GM12878 (cell line): ENCODE results near the gene ZNF385A. TPM values are rescaled to one million over a fixed set of nuclear protein-coding genes. Genes with fewer than 3 reads are reported as not detected.

Source experiments
- ATAC-seq: fragments of 200-7000 bp; cut with Tn5 transposase; 3 replicates; pipeline ENCODE4 v1.9.1; 2020; ENCODE audit warnings: mild to moderate bottlenecking, moderate library complexity
- BruUV-seq: library from RNA; stranded (reverse); fragments of 400-500 nt; replicated peaks from 2 replicates; lab custom pipeline; 2021; lab: Mats Ljungman, UMichigan
- CTCF ChIA-PET: fragments of 300-600 bp; sonication (Branson Sonifier 250); formaldehyde crosslinking; extraction: SDS; loops from one replicate; lab custom pipeline; 2021; ENCODE audit warnings: inconsistent platforms; lab: Yijun Ruan, JAX
- POLR2A ChIA-PET: fragments of 350-600 bp; formaldehyde crosslinking; extraction: SDS; loops from one replicate; lab custom pipeline; 2021; ENCODE audit warnings: inconsistent platforms; lab: Charles Lee
- RAD21 ChIA-PET: fragments of 300-600 bp; sonication (Branson Sonifier 250); formaldehyde crosslinking; loops from one replicate; lab custom pipeline; 2023; ENCODE audit warnings: antibody characterized with exemption; ENCODE audit not compliant: unreplicated experiment; lab: Charles Lee
- SMC1A ChIA-PET: fragments of 300-600 bp; sonication (Branson Sonifier 250); formaldehyde crosslinking; loops from one replicate; lab custom pipeline; 2023; ENCODE audit not compliant: unreplicated experiment, uncharacterized antibody; lab: Charles Lee
- DNase-seq: peaks from one replicate; pipeline ENCODE4 v3.0.0-alpha.2; 2011; ENCODE audit warnings: low read depth, low spot score
- FAIRE-seq: peaks from 3 replicates; lab custom pipeline; 2011; peaks lifted over from hg19 to GRCh38; lab: Jason Lieb, UNC
- H2AFZ ChIP-seq: 2 replicates; pipeline ENCODE4 v1.6.0; 2011; ENCODE audit warnings: low read depth, low read length, control low read depth; ENCODE audit not compliant: control insufficient read depth
- H3K27ac ChIP-seq: 2 replicates; pipeline ENCODE4 v1.5.1; 2011; ENCODE audit warnings: control low read depth; ENCODE audit not compliant: control insufficient read depth, insufficient read depth
- H3K27me3 ChIP-seq, 2 experiments: replicated peaks in 1 of 2; 2 replicates each; pipeline versions ENCODE4 v1.6.0 to v1.6.1; 2011; ENCODE audit warnings: low read length in 1 of 2; ENCODE audit not compliant: control insufficient read depth in 2 of 2, insufficient read depth in 2 of 2
- H3K36me3 ChIP-seq, 2 experiments: 2 replicates each; pipeline ENCODE4 v1.5.1; 2011; ENCODE audit warnings: low read length in 1 of 2; ENCODE audit not compliant: control insufficient read depth in 2 of 2, insufficient read depth in 2 of 2
- H3K4me1 ChIP-seq: 2 replicates; pipeline ENCODE4 v1.6.1; 2011; ENCODE audit warnings: mild to moderate bottlenecking, low read length, moderate library complexity, mixed read lengths; ENCODE audit not compliant: control insufficient read depth, insufficient read depth
- H3K4me2 ChIP-seq: 2 replicates; pipeline ENCODE4 v1.6.0; 2011; ENCODE audit warnings: control low read depth; ENCODE audit not compliant: control insufficient read depth, insufficient read depth
- H3K4me3 ChIP-seq: fragments of 200-600 bp; sonication (generic); 2 replicates; pipeline ENCODE4 v1.5.1; 2016
- H3K79me2 ChIP-seq: 2 replicates; pipeline ENCODE4 v1.6.0; 2011; ENCODE audit warnings: low read length; ENCODE audit not compliant: control insufficient read depth, insufficient read depth
- H3K9ac ChIP-seq: 2 replicates; pipeline ENCODE4 v1.8.0; 2011; ENCODE audit warnings: low read length, control low read depth, mixed read lengths; ENCODE audit not compliant: control insufficient read depth, insufficient read depth
- H3K9me3 ChIP-seq: replicated peaks from 3 replicates; pipeline ENCODE4 v1.5.1; 2011; ENCODE audit warnings: mild to moderate bottlenecking, low read length; ENCODE audit not compliant: control insufficient read depth, insufficient read depth
- H4K20me1 ChIP-seq: 2 replicates; pipeline ENCODE4 v1.6.0; 2011; ENCODE audit not compliant: control insufficient read depth, insufficient read depth
- EED ChIP-seq: sonication (generic); IDR thresholded peaks from 2 replicates; pipeline ENCODE4 v1.6.1; 2016; ENCODE audit warnings: antibody characterized with exemption, low read depth
- EP300 ChIP-seq, 2 experiments: fragments of 150-350 bp in 1 of 2; IDR thresholded peaks; 2 replicates each; pipeline ENCODE4 v1.6.1; 2011 to 2012; ENCODE audit warnings: low read depth in 2 of 2, low read length in 2 of 2, borderline replicate concordance in 1 of 2, improper control_type of control experiment in 1 of 2, inconsistent platforms in 1 of 2; ENCODE audit not compliant: control insufficient read depth in 1 of 2
- FOS ChIP-seq: IDR thresholded peaks from 3 replicates; pipeline ENCODE4 v1.6.1; 2011; ENCODE audit warnings: borderline replicate concordance; ENCODE audit not compliant: insufficient read length; ENCODE audit errors: extremely low read depth
- JUNB ChIP-seq: IDR thresholded peaks from 2 replicates; pipeline ENCODE4 v1.6.1; 2016; ENCODE audit warnings: antibody characterized with exemption, mild to moderate bottlenecking
- KAT2A ChIP-seq: conservative IDR thresholded peaks from 2 replicates; pipeline ENCODE4 v1.6.1; 2011; ENCODE audit warnings: low read depth, low read length; ENCODE audit not compliant: control insufficient read depth
- NFYA ChIP-seq: IDR thresholded peaks from 2 replicates; pipeline ENCODE4 v1.6.1; 2011; ENCODE audit warnings: low read depth, mild to moderate bottlenecking, low read length, improper control_type of control experiment, borderline replicate concordance
- NR2C2 ChIP-seq: IDR thresholded peaks from 2 replicates; pipeline ENCODE4 v1.6.1; 2011; ENCODE audit warnings: borderline replicate concordance, low read depth; ENCODE audit not compliant: control insufficient read depth, insufficient read length
- REST ChIP-seq: IDR thresholded peaks from 2 replicates; pipeline ENCODE4 v1.6.1; 2012; ENCODE audit warnings: mild to moderate bottlenecking, low read depth, low read length
- TCF12 ChIP-seq: IDR thresholded peaks from 2 replicates; pipeline ENCODE4 v1.6.1; 2011; ENCODE audit warnings: low read depth, mild to moderate bottlenecking, low read length
- ZBTB33 ChIP-seq: fragments of 450-650 bp; IDR thresholded peaks from 2 replicates; pipeline ENCODE4 v1.6.1; 2017; ENCODE audit warnings: mild to moderate bottlenecking
- ZNF384 ChIP-seq: IDR thresholded peaks from 2 replicates; pipeline ENCODE4 v1.6.1; 2012; ENCODE audit warnings: low read depth, mild to moderate bottlenecking, low read length, improper control_type of control experiment, borderline replicate concordance
- WGBS: methylation state at CpG from one replicate; pipeline ENCODE4 v1.1.6; 2016; ENCODE audit warnings: low lambda C conversion rate; ENCODE audit not compliant: insufficient replicate concordance, insufficient coverage; ENCODE audit errors: missing lambda C conversion rate; 5-methylcytosine and 5-hydroxymethylcytosine counted together
- in situ Hi-C: fragments of 300-500 bp; cut with MboI; formaldehyde crosslinking; loops from 9 replicates; pipeline ENCODE4 v1.14.3; 2018; ENCODE audit warnings: mixed read lengths
- intact Hi-C: fragments of 100-400 bp; cut with micrococcal nuclease; formaldehyde crosslinking; loops from one replicate; pipeline ENCODE4 v1.14.2; 2022; ENCODE audit not compliant: unreplicated experiment
- polyA plus RNA-seq, 11 experiments: library from polyadenylated mRNA; depleted of rRNA in 4 of 11; unstranded in 6 of 11; stranded (reverse) in 5 of 11; fragments of >200 nt; fragmentation: Nextera tagmentation in 4 of 11; fragmentation: Illumina TruSeq in 1 of 11; extraction: Ambion mirVana in 4 of 11; extraction: Trizol in 1 of 11; gene quantifications; 1 replicate in 1 of 11; 2 replicates in 10 of 11; pipeline versions ENCODE4 v1.2.1 to v1.2.3, GENCODE V29; 2011 to 2016; ENCODE audit warnings: inconsistent platforms in 2 of 11, missing spikeins in 2 of 11, low read depth in 1 of 11
- total RNA-seq, 4 experiments: library from RNA; depleted of rRNA in 3 of 4; stranded (reverse); fragments of >200 nt in 3 of 4; fragmentation: Illumina TruSeq in 1 of 4; extraction: Trizol in 1 of 4; gene quantifications; 2 replicates each; pipeline versions ENCODE4 v1.2.1 to v1.2.3, GENCODE V29; 2013 to 2021

The ZNF385A gene
- total and polyA plus RNA-seq, 10 of the 15 experiments (the other 5 are each of a cell fraction or from before 2014, with no cell fraction given) = 0.26 to 26.1 (median 4.9) TPM

- Histone ChIP-seq H3K4me2 (no peak overlapping the region), H3K27ac (no peak overlapping the region), H3K79me2 (no peaks in the 10 kb centered on the region), H4K20me1 (no peaks in the 10 kb centered on the region), H3K36me3 (no peaks in the 10 kb centered on the region), H3K4me3 (no peak overlapping the region), H3K9ac (no peak overlapping the region), H3K9me3 (no peaks in the 10 kb centered on the region), H3K27me3 (no peaks in the 10 kb centered on the region), H3K4me1 (peaks cover 14% of the 10 kb centered on the region), H2AFZ (no peak overlapping the region)
- FAIRE-seq (no peak), ATAC-seq (no peak), DNase-seq (no peak)
- WGBS = 57% methylated on average over 4 of the region's 4 CpGs
- ChIA-PET POLR2A (interaction anchor here (0.7 to 0.9 kb wide), 2 partner anchors 8 to 107 kb away, joined by 3 to 4 read pairs; no protein-coding TSS in a partner anchor), SMC1A (interaction anchor here (1.0 to 4.1 kb wide), 8 partner anchors 12 to 89 kb away, joined by 3 to 17 read pairs (median 4); partner anchors contain the start of genes COPZ1 and ITGA5), RAD21 (interaction anchor here (0.7 to 2.5 kb wide), 7 partner anchors 12 to 165 kb away, joined by 3 to 16 read pairs (median 5); partner anchors contain the start of gene COPZ1), CTCF (interaction anchor here (0.6 to 6.4 kb wide), 31 partner anchors 9 to 365 kb away, joined by 3 to 66 read pairs (median 7); partner anchors contain the start of genes CBX5, COPZ1 and NCKAP1L)
- in situ Hi-C loops = no loop called here
- intact Hi-C loops = no loop called here
- BruUV-seq = no TSS peak
- TF ChIP-seq FOS (no peak), ZNF384 (no peak), JUNB (no peak), EED (no peak), ZBTB33 (no peak), EP300 (IDR thresholded peaks at IDR 0.05; ENCODE audit: borderline replicate concordance in 1 of 2, control insufficient read depth in 1 of 2, low read depth in 2 of 2, low read length in 2 of 2) (no peak), KAT2A (no peak), NR2C2 (no peak), TCF12 (no peak), NFYA (no peak), REST (no peak)
Measured at GRCh38 chr12:54381136-54381535, 3.4 kb downstream of the ZNF385A start.
